Kasumi-1 (cell line): ENCODE measurements around the gene SLC15A2.
"Not testable (repeated sequence)": the region's sequence is repeated elsewhere in the genome, so short reads cannot be mapped to it uniquely, and the experiment has no call there.

Experiments used
- DNase-seq, 2 experiments: peaks; one replicate each; lab custom pipeline; 2025; lab: John Stamatoyannopoulos, UW

SLC15A2 gene, protein sequence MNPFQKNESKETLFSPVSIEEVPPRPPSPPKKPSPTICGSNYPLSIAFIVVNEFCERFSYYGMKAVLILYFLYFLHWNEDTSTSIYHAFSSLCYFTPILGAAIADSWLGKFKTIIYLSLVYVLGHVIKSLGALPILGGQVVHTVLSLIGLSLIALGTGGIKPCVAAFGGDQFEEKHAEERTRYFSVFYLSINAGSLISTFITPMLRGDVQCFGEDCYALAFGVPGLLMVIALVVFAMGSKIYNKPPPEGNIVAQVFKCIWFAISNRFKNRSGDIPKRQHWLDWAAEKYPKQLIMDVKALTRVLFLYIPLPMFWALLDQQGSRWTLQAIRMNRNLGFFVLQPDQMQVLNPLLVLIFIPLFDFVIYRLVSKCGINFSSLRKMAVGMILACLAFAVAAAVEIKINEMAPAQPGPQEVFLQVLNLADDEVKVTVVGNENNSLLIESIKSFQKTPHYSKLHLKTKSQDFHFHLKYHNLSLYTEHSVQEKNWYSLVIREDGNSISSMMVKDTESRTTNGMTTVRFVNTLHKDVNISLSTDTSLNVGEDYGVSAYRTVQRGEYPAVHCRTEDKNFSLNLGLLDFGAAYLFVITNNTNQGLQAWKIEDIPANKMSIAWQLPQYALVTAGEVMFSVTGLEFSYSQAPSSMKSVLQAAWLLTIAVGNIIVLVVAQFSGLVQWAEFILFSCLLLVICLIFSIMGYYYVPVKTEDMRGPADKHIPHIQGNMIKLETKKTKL

GRCh38 chr3:121894301-121894990 lies at the start of gene SLC15A2:
SLC15A2 (plus strand) TSS chr3:121894401; CDS start chr3:121894477, 76 bp downstream.
- peak; percentile 19 to 22 for DNase-seq

- DNase-seq: no peak
Measured at GRCh38 chr3:121844892-121845291, 49.3 kb upstream of the SLC15A2 start.

GRCh38 chr3:121852256-121852655 lies 41.9 kb upstream of the SLC15A2 start:
- no peak for DNase-seq

DNA sequence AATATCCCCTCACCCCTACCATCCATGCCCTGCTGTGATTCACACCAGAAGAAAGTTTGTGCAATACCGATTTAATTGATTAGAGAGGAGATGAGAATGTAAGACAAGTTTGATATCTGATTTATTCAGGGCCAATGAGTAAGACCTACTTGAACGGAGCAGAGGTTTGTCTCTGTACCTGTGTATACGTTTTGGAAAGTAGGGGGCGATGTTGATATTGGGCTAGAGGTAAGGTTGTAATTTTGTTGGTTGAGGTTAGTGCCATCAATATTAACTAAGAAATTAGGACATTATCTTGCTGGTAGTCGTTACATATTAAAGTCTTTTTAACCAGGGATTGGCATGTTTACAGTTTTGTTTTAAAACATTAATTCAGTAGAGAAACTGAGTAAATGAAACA lies 38.6 kb upstream of the SLC15A2 start:
- peak in 1 of 2 experiments; percentile 18 for DNase-seq

GRCh38 chr3:121857778-121858177 lies 36.4 kb upstream of the SLC15A2 start:
- not testable (repeated sequence) for DNase-seq

DNA sequence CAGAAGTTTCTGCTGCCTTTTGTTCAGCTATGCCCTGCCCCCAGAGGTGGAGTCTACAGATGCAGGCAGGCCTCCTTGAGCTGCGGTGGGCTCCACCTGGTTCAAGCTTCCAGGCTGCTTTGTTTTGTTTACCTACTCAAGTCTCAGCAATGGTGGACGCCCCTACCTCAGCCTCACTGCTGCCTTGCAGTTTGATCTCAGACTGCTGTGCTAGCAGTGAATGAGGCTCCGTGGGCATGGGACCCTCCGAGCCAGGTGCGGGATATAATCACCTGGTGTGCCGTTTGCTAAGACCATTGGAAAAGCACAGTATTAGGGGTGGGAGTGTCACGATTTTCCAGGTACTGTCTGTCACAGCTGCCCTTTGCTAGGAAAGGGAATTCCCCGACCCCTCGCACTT lies 31.0 kb upstream of the SLC15A2 start:
- not testable (repeated sequence) for DNase-seq

DNA sequence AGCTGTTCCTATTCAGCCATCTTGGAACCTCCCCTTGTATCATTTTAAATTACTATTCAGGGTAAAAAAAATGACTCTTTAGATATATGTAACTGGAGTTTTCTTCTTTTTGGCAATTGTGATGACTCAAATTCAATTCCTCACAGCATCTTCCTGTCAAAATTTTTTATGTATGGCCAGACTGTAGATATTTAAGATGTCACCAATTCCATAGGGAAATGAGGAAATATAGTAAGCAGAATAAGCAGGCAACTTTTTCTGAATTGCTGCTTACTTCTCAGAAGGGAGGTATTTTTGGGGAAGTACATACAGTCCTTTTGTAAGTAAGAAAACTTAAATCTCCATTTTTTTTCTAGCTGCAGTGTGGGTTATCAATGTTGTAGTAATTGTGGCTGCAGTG lies 30.4 kb upstream of the SLC15A2 start:
- DNase-seq: peak in 1 of 2 experiments; percentile 31

- peak; percentile 87 to 89 for DNase-seq
Measured at GRCh38 chr3:121869736-121870135, 24.5 kb upstream of the SLC15A2 start.

- peak in 1 of 2 experiments; percentile 27 for DNase-seq
Measured at GRCh38 chr3:121870717-121871116, 23.5 kb upstream of the SLC15A2 start.

DNA sequence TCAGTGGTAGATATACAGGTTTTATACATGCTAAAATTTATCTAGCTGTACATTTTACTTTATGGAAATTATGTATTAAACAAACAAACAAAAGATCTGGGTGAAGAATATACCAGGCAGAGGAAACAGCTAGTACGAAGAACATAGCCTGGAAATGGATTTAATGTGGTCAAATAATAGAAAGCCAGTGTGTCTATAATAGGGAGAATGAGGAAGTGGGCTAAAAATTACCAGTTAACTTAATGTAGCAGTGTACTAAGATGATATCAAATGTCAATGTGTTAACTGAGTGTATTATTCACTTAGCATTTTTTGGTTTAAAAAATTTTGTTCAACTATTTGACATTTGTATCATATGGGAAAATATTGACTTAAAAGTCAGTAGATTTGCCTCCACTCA lies 22.8 kb upstream of the SLC15A2 start:
- peak; percentile 89 to 96 for DNase-seq

- DNase-seq: no peak
Measured at GRCh38 chr3:121878411-121878810, 15.8 kb upstream of the SLC15A2 start.

DNA sequence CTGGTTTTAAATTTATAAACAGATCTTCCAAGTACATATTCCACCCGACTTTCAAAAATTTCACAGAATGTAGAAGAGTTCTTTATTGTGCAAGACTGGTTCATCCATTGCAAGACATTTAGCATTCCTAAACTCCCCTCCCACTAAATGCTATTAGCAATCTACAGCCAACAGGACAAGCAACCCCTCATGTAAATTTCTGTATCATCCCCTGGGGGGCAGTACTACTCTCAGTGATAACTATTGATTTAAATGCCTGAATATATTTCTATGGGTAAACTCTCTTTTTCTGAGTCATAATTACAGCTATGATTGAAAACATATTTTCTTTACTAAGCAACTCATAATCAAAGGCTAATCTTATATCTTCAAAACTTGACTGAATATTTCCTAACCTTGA lies 10.7 kb upstream of the SLC15A2 start:
- DNase-seq: peak; percentile 24 to 55

DNA sequence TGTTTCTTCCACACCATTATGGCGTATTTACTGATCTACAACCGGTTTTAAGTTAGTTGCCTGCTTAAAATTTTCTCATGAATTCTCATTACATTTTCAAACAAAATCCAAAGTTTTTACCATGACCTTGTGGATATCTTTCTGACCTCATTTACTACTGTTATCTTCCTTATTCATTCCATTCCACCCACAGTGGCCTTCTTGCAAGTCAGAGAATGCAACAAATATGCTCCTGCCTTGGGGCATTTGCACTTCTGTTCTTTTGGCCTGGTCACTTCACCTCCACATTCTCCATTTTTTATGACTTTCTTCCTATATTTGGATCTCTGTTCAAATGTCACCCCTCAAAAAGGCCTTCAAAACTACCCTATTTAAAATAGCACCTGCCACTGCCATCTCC lies 8.8 kb upstream of the SLC15A2 start:
- DNase-seq: no peak

GRCh38 chr3:121895121-121895520 lies 920 bp downstream of the SLC15A2 start:
- no peak for DNase-seq

DNA sequence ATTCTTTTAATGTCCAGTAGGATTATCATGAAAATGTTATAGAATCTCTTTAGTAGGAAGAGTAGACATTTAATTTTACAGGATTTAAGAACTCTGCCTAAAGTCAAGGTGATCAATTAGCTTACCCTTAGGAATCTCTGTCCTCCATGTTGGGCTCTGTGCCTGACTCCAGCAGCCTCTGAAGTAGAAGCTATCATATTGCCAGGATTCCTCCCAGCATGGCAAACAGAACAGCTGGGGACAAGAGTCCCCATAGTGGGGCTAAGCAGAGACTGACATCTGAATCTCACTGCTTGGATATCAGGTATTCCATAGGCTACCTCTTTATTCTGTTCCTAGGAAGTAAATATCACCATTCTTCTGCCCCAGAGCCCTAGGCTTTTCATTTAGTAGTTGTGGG lies 1.5 kb downstream of the SLC15A2 start:
- no peak for DNase-seq

DNA sequence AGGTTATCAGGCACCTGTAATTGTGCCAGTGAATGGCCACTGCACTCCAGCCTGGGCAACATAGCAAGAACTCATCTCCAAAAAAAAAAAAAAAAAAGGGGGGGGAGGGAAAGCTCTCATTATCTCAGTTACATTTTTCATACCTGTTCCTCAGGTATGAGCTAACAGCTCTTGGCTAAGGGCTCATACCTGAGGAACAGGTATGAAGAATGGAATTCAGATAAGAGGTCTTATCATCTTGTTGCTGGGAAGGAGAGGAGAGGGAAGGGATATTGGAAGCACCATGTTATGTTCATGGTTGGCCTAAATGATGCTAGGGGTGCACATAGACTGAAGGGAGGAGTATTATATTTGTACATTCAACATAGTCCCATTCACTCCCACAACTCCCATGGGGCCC lies 2.6 kb downstream of the SLC15A2 start:
- no peak for DNase-seq

DNA sequence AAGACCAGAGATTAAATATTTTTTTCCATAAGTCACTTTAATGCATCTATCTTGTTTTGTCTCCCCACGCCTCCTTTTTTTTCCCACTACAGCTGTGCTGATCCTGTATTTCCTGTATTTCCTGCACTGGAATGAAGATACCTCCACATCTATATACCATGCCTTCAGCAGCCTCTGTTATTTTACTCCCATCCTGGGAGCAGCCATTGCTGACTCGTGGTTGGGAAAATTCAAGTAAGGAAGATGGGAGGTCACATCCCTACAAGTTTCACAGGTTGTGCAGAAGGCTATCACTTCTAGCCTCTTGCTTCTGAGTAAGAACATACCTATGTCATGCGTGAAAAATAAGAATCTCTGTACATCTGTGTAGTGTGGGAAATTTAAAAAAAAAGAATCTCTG lies 3.1 kb downstream of the SLC15A2 start:
- no peak for DNase-seq

- no peak for DNase-seq
Measured at GRCh38 chr3:121913305-121913990, 19.2 kb downstream of the SLC15A2 start.

GRCh38 chr3:121914081-121914998 lies 20.1 kb downstream of the SLC15A2 start:
- no peak for DNase-seq

DNA sequence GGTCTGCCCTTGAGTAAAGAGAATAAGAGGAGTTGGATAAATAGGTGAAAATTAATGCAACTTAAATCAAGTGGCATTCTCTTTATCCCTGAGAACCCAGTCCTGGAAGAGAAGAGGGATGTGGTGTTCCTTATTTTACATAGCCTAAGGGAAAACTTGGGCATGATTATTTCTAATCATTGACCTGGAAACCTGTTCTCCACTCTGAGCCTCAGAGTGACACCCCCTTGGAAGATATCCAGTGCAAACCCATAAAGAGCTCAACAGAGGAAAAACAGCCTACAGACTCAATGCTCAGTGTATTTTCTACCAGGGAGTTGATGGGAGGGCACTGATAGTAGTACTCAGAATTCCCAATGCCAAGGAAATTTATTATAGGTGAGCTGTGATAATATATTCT lies 22.0 kb downstream of the SLC15A2 start:
- no peak for DNase-seq
